HEK293 (cell line): ENCODE results near the gene ABCC3.
A peak's percentile ranks its signal among the peaks of the same experiment; 100 is the strongest.

Experiments
- CTCF ChIP-seq: fragments of 450-650 bp; formaldehyde crosslinking; IDR thresholded peaks from 2 replicates; pipeline ENCODE4 v1.5.1; 2016; ENCODE audit warnings: missing biosample characterization, missing genetic modification characterization
- GLI2 ChIP-seq: fragments of 450-650 bp; formaldehyde crosslinking; IDR thresholded peaks from 2 replicates; pipeline ENCODE4; 2017; ENCODE audit warnings: missing biosample characterization, missing genetic modification characterization, low read depth, borderline replicate concordance
- GLI4 ChIP-seq: fragments of 450-650 bp; formaldehyde crosslinking; IDR thresholded peaks from 2 replicates; pipeline ENCODE4 v1.5.1; 2016; ENCODE audit warnings: missing biosample characterization, missing genetic modification characterization
- KLF1 ChIP-seq: fragments of 450-650 bp; formaldehyde crosslinking; IDR thresholded peaks from 2 replicates; pipeline ENCODE4 v1.5.1; 2016; ENCODE audit warnings: missing biosample characterization, missing genetic modification characterization
- KLF17 ChIP-seq: fragments of 450-650 bp; formaldehyde crosslinking; IDR thresholded peaks from 2 replicates; pipeline ENCODE4 v1.5.1; 2016; ENCODE audit warnings: missing biosample characterization, missing genetic modification characterization
- MZF1 ChIP-seq: fragments of 450-650 bp; formaldehyde crosslinking; IDR thresholded peaks from 2 replicates; pipeline ENCODE4 v1.5.1; 2017; ENCODE audit warnings: missing biosample characterization, missing genetic modification characterization, borderline replicate concordance
- OSR2 ChIP-seq: fragments of 450-650 bp; formaldehyde crosslinking; IDR thresholded peaks from 2 replicates; pipeline ENCODE4 v1.5.1; 2016; ENCODE audit warnings: missing biosample characterization, missing genetic modification characterization
- OVOL3 ChIP-seq: fragments of 450-650 bp; formaldehyde crosslinking; IDR thresholded peaks from 2 replicates; pipeline ENCODE4 v1.5.1; 2016; ENCODE audit warnings: missing biosample characterization, missing genetic modification characterization
- PBX3 ChIP-seq: sonication (generic); formaldehyde crosslinking; IDR thresholded peaks from 2 replicates; pipeline ENCODE4 v1.8.1; 2022; ENCODE audit warnings: mild to moderate bottlenecking, moderate library complexity, missing genetic modification reagents
- PRDM6 ChIP-seq: fragments of 450-650 bp; formaldehyde crosslinking; IDR thresholded peaks from 2 replicates; pipeline ENCODE4 v1.5.1; 2017; ENCODE audit warnings: missing biosample characterization, missing genetic modification characterization
- RBAK ChIP-seq: fragments of 450-650 bp; formaldehyde crosslinking; IDR thresholded peaks from 2 replicates; pipeline ENCODE4 v1.5.1; 2016; ENCODE audit warnings: missing biosample characterization, missing genetic modification characterization
- REPIN1 ChIP-seq: fragments of 450-650 bp; formaldehyde crosslinking; IDR thresholded peaks from 2 replicates; pipeline ENCODE4 v1.5.1; 2017; ENCODE audit warnings: missing biosample characterization, missing genetic modification characterization, low read depth
- SETDB1 ChIP-seq: IDR thresholded peaks from one replicate; pipeline ENCODE4 v1.6.1; 2017; ENCODE audit warnings: mild to moderate bottlenecking, low read length, moderate library complexity, mixed read lengths; ENCODE audit not compliant: insufficient read length
- SP7 ChIP-seq: fragments of 450-650 bp; formaldehyde crosslinking; IDR thresholded peaks from 2 replicates; pipeline ENCODE4 v1.5.1; 2016; ENCODE audit warnings: missing biosample characterization, missing genetic modification characterization
- ZFP37 ChIP-seq: fragments of 450-650 bp; formaldehyde crosslinking; IDR thresholded peaks from 2 replicates; pipeline ENCODE4 v1.5.1; 2016; ENCODE audit warnings: missing biosample characterization, missing genetic modification characterization
- ZNF146 ChIP-seq: fragments of 450-650 bp; formaldehyde crosslinking; IDR thresholded peaks from 2 replicates; pipeline ENCODE4 v1.5.1; 2016; ENCODE audit warnings: missing biosample characterization, missing genetic modification characterization
- ZNF169 ChIP-seq: fragments of 450-650 bp; formaldehyde crosslinking; IDR thresholded peaks from 2 replicates; pipeline ENCODE4 v1.5.1; 2016; ENCODE audit warnings: missing biosample characterization, missing genetic modification characterization
- ZNF274 ChIP-seq, 2 experiments: fragments of 200-500 bp in 1 of 2; fragments of 450-650 bp in 1 of 2; sonication (Bioruptor generic) in 1 of 2; formaldehyde crosslinking in 1 of 2; IDR thresholded peaks; 2 replicates each; pipeline versions ENCODE4 v1.5.1 to v1.6.1; 2014 to 2016; ENCODE audit warnings: borderline replicate concordance in 1 of 2, inconsistent platforms in 1 of 2, low read length in 1 of 2, missing biosample characterization in 1 of 2, missing genetic modification characterization in 1 of 2
- ZNF302 ChIP-seq: fragments of 450-650 bp; formaldehyde crosslinking; IDR thresholded peaks from 2 replicates; pipeline ENCODE4 v1.5.1; 2016; ENCODE audit warnings: missing biosample characterization, missing genetic modification characterization, low read depth
- ZNF335 ChIP-seq: fragments of 450-650 bp; formaldehyde crosslinking; conservative IDR thresholded peaks from 2 replicates; pipeline ENCODE4 v1.5.1; 2016; ENCODE audit warnings: missing biosample characterization, missing genetic modification characterization
- ZNF341 ChIP-seq: fragments of 450-650 bp; formaldehyde crosslinking; IDR thresholded peaks from 2 replicates; pipeline ENCODE4; 2016; ENCODE audit warnings: low read depth, missing biosample characterization, missing genetic modification characterization
- ZNF366 ChIP-seq: fragments of 450-650 bp; formaldehyde crosslinking; conservative IDR thresholded peaks from 2 replicates; pipeline ENCODE4 v1.5.1; 2016; ENCODE audit warnings: missing biosample characterization, missing genetic modification characterization
- ZNF391 ChIP-seq: fragments of 450-650 bp; formaldehyde crosslinking; IDR thresholded peaks from 2 replicates; pipeline ENCODE4 v1.5.1; 2016; ENCODE audit warnings: low read depth, missing biosample characterization, missing genetic modification characterization, borderline replicate concordance
- ZNF394 ChIP-seq: fragments of 450-650 bp; formaldehyde crosslinking; IDR thresholded peaks from 2 replicates; pipeline ENCODE4 v1.5.1; 2016; ENCODE audit warnings: missing biosample characterization, missing genetic modification characterization, mild to moderate bottlenecking, moderate library complexity, borderline replicate concordance
- ZNF423 ChIP-seq: fragments of 450-650 bp; formaldehyde crosslinking; IDR thresholded peaks from 2 replicates; pipeline ENCODE4 v1.5.1; 2016; ENCODE audit warnings: missing biosample characterization, missing genetic modification characterization
- ZNF449 ChIP-seq: fragments of 450-650 bp; formaldehyde crosslinking; IDR thresholded peaks from 2 replicates; pipeline ENCODE4 v1.5.1; 2017; ENCODE audit warnings: missing biosample characterization, mild to moderate bottlenecking, missing genetic modification characterization, moderate library complexity
- ZNF473 ChIP-seq: fragments of 450-650 bp; formaldehyde crosslinking; IDR thresholded peaks from 2 replicates; pipeline ENCODE4 v1.5.1; 2017; ENCODE audit warnings: missing biosample characterization, missing genetic modification characterization
- ZNF510 ChIP-seq: fragments of 450-650 bp; formaldehyde crosslinking; IDR thresholded peaks from 2 replicates; pipeline ENCODE4 v1.5.1; 2018; ENCODE audit warnings: mild to moderate bottlenecking, missing genetic modification characterization, missing biosample characterization; ENCODE audit not compliant: insufficient replicate concordance
- ZNF626 ChIP-seq: fragments of 450-650 bp; sonication (Bioruptor Pico); formaldehyde crosslinking; IDR thresholded peaks from 2 replicates; pipeline ENCODE4 v1.5.1; 2018; ENCODE audit warnings: missing biosample characterization, missing genetic modification characterization, inconsistent platforms
- ZNF658 ChIP-seq: fragments of 450-650 bp; formaldehyde crosslinking; IDR thresholded peaks from 2 replicates; pipeline ENCODE4; 2016; ENCODE audit warnings: missing biosample characterization, missing genetic modification characterization
- ZNF670 ChIP-seq: fragments of 450-650 bp; formaldehyde crosslinking; IDR thresholded peaks from 2 replicates; pipeline ENCODE4 v1.5.1; 2016; ENCODE audit warnings: missing biosample characterization, missing genetic modification characterization, low read depth

ABCC3 gene

GRCh38 chr17:50708050-50709000 is 73.6 kb downstream of the ABCC3 start (continued):
- 0 out of 2 replicates have a peak, but pooled peaks have one; percentile 3 for TF ChIP-seq KLF17
- no peak for TF ChIP-seq ZNF341 (tag by site-specific recombination)
- TF ChIP-seq MZF1 (tag by site-specific recombination): no peak
- no peak for TF ChIP-seq GLI2 (tag by site-specific recombination)
- no peak for TF ChIP-seq ZNF146 (tag by site-specific recombination)
- 0 out of 2 replicates have a peak, but pooled peaks have one; percentile 6 for TF ChIP-seq KLF1 (tag by site-specific recombination)
- no peak for TF ChIP-seq OVOL3
- no peak for TF ChIP-seq ZNF423 (tag by site-specific recombination)
- no peak for TF ChIP-seq ZNF274 (IDR thresholded peaks at IDR 0.05; ENCODE audit: low read length)
- TF ChIP-seq ZNF274 (tag by site-specific recombination; IDR thresholded peaks at IDR 0.05; ENCODE audit: borderline replicate concordance): no peak
- TF ChIP-seq RBAK (tag by site-specific recombination): no peak
- TF ChIP-seq ZNF449 (tag by site-specific recombination): peak; percentile 54; the same call in 1 of the 2 replicates
- TF ChIP-seq ZNF394 (tag by site-specific recombination): no peak
- TF ChIP-seq REPIN1: no peak
- TF ChIP-seq GLI4: no peak
- no peak; the same call in 1 of the 2 replicates for TF ChIP-seq OSR2 (tag by site-specific recombination)
- no peak for TF ChIP-seq ZNF626 (tag by site-specific recombination)
- peak; percentile 76; the same call in 1 of the 2 replicates for TF ChIP-seq SP7 (tag by site-specific recombination)
- TF ChIP-seq SETDB1: no peak
- no peak for TF ChIP-seq ZNF391
- TF ChIP-seq ZNF302 (tag by site-specific recombination): no peak
- TF ChIP-seq ZNF670 (tag by site-specific recombination): no peak
- TF ChIP-seq ZNF335 (tag by site-specific recombination): peak; percentile 27
- no peak; the same call in 1 of the 2 replicates for TF ChIP-seq CTCF (tag by site-specific recombination)
- TF ChIP-seq ZNF510: no peak
- no peak for TF ChIP-seq PBX3 (CRISPR knock-in tag)
- TF ChIP-seq ZNF658 (tag by site-specific recombination): no peak
- no peak for TF ChIP-seq ZNF473 (tag by site-specific recombination)
- peak; percentile 86 for TF ChIP-seq ZNF366 (tag by site-specific recombination)
- no peak for TF ChIP-seq ZNF169 (tag by site-specific recombination)
- 0 out of 2 replicates have a peak, but pooled peaks have one; percentile 29 for TF ChIP-seq ZFP37 (tag by site-specific recombination)
- peak; percentile 89 for TF ChIP-seq PRDM6 (tag by site-specific recombination)
